ENCODE results near the gene CSK.

DNA sequence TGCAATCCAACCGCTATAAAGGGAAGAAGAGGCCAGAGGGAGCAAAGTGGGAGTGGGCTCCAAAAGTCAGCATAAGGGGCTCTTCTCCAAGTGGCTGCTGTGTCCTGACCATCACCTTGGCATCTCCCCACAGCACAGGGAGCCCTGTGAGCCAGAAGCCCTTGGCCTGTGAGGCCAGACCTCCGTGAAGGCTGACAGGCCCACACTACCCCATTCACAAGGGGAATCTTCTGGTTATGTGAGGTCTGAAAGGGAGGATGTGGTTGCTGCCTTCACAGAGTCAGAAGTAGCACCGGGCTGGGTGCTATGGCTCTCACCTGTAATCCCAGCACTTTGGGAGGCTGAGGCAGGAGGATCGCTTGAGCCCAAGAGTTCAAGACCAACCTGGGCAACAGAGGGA, 63.7 kb downstream of the CSK start:
- TF ChIP-seq, protein P1, sequence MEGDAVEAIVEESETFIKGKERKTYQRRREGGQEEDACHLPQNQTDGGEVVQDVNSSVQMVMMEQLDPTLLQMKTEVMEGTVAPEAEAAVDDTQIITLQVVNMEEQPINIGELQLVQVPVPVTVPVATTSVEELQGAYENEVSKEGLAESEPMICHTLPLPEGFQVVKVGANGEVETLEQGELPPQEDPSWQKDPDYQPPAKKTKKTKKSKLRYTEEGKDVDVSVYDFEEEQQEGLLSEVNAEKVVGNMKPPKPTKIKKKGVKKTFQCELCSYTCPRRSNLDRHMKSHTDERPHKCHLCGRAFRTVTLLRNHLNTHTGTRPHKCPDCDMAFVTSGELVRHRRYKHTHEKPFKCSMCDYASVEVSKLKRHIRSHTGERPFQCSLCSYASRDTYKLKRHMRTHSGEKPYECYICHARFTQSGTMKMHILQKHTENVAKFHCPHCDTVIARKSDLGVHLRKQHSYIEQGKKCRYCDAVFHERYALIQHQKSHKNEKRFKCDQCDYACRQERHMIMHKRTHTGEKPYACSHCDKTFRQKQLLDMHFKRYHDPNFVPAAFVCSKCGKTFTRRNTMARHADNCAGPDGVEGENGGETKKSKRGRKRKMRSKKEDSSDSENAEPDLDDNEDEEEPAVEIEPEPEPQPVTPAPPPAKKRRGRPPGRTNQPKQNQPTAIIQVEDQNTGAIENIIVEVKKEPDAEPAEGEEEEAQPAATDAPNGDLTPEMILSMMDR (conservative IDR thresholded peaks at IDR 0.05; ENCODE audit: low read length): no peak
- no peak for TF ChIP-seq EZH2phosphoT487 (IDR thresholded peaks at IDR 0.05; ENCODE audit: borderline replicate concordance)
